Cardiac septum (tissue), 1 donor: ENCODE measurements around the gene CROCC2. TPM values are rescaled to one million over a fixed set of nuclear protein-coding genes. Genes with fewer than 3 reads are reported as not detected.
"Not testable (repeated sequence)": the region's sequence is repeated elsewhere in the genome, so short reads cannot be mapped to it uniquely, and the experiment has no call there.

Experiments used
- DNase-seq: peaks from one replicate; pipeline ENCODE4 v3.0.0-alpha.2; 2020; ENCODE audit warnings: low spot score
- intact Hi-C: fragments of 100-400 bp; cut with DNase I; formaldehyde crosslinking; loops from one replicate; pipeline ENCODE4 v1.14.0; 2022
- total RNA-seq: library from RNA; stranded (reverse); fragmentation: NEBNext Ultra II Directional; extraction: Animal tissue kit (Norgen Biotek cat#: 25700); gene quantifications from one replicate; pipeline ENCODE4 v1.2.1, GENCODE V29; 2021
- donor health status: DM: no; HTN: no; CAD: no.

Gene CROCC2
- total RNA-seq, 1 donor from 2014 or later = not detected

DNA sequence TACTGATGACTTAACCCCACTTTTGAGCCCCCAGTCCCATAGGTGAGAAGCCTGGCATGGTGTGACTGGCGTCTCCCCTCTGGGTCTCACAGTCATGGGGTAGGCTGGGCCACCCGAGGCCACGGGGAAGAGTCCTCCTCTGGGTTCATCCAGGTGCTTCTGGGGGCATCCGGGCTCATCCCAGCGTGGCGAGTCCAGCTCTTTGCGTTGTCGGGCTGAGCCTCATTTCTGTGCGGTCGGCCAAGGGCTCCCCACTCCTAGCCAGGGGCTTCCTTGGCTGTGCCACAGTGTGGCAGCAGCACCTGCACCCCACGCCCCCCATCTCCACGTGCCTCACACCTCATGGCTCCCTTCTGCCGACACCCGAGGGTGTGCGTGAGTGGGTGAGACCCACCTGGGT, 64.7 kb downstream of the CROCC2 start:
- intact Hi-C loops = no loop called here
- DNase-seq = no peak

DNA sequence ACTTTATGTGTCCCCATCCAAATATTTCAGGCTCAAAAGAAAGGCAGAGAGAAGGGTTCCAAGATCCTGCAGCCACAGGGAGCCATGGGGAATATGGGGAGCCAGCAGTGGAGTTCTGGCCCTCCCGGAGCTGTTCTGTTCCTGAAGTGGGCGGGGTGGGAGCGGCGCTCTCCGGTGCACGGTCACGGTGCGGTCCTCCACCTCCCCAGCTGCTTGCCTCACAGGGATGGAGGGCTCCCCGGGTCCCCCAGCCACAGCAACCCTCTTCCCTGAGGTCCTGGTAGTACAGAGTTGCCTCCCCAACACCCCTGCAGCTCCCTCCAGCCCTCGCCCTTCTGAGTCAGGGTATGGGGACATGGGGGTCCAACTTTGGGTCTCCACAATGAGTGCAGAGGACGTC, 66.1 kb downstream of the CROCC2 start:
- intact Hi-C loops = no loop called here
- no peak for DNase-seq

DNA sequence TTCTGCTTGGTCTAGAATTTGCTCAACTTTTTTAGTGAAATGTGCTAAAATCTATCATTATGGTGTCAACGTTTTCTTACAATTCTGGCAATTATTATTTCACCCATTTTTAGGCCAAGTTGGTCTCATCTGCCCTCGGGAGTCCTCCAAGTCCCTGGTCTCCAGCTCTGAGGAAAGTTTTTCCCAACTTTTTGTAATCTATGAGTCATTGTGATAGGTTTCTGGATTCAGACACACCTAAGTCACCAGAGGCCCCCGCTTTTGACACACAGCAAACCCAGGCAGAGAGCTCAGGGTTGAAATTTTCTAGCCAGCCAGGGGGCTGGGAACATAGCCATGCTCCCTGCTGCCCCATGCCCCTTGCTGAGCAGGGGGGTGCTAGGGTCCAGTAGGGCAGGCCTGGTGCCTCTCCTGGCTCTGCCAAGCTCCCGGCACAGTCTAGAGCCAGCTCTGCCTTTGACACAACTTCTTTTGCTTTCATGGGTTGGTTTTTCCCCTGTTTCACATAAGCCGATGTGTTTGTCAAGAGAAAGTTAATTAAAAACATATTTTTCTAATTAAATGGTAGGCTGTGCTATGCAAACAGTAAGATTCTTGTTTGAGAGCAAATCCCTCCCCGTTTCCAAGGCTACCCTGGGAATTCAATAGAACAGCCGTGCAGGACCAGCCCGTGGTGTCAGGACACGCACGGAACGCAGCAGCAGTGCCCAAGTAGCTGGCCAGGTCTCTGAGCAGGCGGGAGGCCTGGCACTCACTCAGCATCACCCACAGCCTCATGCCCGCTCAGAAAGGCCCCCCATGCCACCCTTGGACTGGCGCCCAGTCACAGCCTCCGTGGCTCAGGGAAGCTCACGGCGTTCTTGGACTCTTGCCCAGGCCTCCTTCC, 66.7 kb downstream of the CROCC2 start:
- intact Hi-C loops = no loop called here
- DNase-seq = peak; percentile 46

DNA sequence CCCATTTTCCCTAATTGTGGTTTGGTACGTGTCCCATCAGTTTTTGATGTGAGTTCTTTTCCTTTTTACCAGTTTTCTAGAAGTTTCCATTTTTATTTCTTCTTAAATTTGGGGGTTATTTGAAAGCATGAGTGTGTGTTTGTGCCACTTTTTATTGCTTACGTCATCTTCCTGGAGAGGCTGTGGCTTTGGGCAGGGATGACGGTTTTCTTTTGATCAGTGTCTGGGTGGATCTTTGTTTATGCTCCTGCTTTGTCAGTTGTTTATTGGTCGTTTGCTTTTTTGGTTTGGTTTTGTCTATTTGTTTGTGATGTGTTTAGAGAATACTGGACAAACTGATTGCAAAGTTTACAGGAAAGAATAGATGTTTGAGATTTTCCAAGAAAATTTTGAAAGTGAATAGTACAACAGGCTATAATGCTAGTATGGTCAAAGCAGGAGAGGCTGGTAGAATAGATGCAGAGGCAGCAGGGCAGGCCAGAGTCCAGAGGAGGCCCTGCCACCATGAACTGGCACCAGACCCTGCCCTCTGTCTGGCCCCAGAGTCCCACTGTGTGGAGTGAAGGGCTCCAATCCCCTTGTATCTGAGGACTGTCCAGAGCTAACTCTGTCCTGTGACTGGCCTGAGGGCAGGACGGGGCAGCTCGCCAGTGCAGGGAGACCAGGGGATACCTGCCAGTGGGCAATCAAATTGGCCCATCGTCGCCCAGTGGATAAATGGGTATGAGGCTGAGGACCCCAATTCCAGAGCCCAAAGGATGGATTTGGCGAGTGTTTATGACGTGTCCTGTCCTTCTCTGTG, 68.8 kb downstream of the CROCC2 start:
- no peak for DNase-seq
- intact Hi-C loops = no loop called here

DNA sequence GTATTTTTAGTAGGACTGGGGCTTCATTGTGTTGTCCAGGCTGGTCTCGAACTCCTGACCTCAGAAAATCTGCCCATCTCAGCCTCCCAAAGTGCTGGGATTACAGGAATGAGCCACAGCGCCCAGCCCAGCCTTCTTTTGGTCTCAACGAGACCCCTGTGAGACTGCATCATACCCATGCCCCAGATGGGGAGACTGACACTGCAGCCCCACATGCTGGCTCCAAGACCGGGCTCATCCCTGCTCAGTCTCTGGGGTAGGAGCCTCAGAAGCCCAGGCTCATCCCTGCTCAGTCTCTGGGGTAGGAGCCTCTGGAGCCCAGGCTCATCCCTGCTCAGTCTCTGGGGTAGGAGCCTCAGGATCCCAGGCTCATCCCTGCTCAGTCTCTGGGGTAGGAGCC, 69.8 kb downstream of the CROCC2 start:
- intact Hi-C loops, DNase-seq: not testable (repeated sequence)

DNA sequence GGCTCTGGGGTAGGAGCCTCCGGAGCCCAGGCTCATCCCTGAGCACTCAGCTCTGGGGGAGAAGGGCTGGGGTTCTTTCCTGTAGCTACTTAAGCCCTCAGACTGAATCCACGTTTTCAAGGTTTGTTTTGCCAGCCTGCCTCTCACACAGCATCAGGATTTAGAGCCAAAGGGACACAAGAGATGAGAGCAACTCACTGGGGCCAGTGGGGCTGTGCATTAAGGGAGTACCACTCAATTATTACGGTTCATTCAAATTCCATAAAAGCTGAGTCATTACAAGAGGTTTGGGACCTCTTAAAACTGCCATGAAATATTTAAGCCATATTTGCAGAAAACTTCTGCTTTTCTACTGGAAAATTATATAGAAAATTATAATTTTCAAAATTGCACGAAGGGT, 75.1 kb downstream of the CROCC2 start:
- DNase-seq = no peak
- intact Hi-C loops = no loop called here

DNA sequence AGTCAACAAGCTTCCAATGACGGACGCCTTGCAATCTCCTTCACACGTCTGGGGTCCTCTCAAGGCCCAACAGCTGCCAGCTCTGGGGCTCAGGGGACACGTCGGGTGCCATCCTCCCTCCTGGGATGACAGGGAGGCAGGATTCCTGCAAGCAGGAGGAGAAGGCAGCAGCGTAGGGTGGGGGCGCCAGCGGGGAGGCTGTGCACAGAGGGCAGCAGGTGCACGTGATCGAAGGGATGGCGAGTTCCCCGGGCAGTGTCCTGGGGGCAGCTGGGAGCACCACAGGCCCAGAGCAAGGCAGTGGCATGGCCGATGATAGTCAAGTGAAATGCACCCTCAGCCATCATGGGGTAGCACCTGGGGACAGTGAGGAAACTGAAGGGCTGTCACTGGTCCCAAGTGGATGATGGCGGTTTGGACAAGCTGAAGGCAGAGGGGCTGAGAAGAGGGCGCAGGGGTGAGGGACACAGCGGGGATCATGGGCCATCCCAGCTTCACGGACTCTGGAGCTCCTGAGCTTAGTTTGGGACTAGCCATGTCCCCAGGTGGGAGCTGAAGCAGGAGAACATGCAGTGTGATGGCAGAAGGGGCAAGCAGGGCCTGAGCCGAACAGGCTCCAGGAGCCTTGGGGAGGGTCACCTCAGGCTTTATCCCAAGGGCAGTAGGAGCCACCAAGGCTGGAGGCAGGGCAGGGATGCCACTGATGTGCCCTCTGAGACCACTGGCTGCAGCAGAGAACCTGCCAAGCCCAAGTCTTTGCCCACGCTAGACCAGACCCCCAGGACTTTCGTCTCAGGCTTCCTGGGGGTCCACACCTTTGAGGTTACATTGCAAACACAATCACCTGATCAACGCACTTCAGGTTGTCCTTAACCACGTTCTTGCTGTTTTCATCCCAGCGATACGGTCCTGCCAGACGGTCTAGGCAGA, 76.0 kb downstream of the CROCC2 start:
- intact Hi-C loops = no loop called here
- DNase-seq = peak; percentile 71

DNA sequence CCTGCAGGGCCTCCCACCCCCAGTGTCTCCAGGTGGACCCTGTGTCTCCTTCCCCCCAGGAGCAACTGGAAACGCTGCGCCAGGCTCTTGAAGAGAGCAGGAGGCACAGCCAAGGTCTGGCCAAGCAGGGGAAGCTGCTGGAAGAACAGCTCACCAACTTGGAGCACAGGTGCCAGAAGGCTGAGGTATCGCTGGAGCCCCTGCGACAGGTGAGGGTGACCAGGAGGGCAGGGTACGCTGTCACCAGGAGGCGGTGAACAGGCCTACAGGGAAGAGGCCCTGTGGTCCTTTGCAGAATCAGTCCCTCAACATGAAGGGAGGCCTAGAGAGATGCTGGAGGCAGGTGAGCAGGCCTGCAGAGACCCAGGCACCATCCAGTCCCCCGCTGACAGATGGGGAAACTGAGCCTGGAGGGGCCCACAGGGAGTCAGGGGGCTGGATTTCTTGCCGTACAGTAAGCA, 76.7 kb downstream of the CROCC2 start:
- intact Hi-C loops = no loop called here

DNA sequence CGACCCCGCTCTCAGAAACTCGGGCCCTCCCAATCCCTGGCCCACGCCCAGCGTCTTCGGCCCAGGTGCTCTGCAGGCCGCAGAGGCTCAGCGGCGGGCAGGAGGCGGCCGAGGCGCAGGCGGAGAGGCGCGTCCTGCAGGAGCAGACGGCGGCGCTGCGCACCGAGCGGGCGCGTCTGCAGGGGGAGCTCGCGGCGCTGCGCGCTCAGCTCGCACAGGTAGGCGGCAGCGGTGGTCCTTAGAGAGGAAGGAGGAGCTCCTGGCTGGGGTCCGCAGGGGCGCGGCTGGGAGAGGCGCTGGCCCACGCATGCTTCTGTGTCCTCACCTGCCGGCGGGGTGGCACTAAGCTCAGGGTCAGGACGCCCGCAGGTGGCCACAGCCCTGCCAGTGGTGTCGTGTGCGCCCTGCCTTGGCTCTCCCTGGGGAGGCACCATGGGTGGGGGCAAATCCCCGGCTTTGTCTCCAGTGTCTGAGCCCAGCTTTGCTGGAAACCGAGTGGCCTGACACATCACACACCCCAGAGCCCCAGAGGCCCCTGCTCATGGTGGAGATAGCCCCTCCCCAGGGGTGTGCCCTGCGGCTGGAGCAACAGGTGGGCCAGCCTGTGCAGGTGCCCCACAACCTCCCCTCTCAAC, 77.3 kb downstream of the CROCC2 start:
- intact Hi-C loops = no loop called here
- DNase-seq = peak; percentile 39

More for the DNA sequence above, 76.7 kb downstream of the CROCC2 start:
- DNase-seq = peak; percentile 66

DNA sequence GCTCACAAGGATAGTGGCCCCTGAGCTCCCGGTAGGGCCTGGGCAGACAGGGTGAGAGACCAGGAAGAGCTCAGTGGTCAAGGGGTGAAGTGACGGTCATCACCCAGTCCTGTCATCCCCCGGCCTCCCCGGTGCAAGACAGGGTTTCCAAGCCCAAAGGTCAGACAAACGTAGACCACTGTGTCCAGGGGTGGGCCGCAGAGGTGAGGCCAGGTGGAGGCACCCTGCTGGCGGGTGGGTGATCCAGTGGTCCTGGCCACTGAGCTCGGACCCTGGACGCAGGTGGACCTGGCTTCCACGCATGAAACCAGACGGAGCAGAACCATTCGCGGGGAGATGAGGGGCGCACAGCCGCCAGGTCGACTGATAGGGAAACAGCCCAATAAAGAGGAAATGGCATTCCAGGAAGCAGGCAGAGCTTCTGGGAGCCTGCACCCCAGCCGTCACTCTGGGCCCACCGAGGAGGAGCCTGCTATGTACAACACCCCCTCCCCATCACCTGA, 77.9 kb downstream of the CROCC2 start:
- peak; percentile 66 for DNase-seq

DNA sequence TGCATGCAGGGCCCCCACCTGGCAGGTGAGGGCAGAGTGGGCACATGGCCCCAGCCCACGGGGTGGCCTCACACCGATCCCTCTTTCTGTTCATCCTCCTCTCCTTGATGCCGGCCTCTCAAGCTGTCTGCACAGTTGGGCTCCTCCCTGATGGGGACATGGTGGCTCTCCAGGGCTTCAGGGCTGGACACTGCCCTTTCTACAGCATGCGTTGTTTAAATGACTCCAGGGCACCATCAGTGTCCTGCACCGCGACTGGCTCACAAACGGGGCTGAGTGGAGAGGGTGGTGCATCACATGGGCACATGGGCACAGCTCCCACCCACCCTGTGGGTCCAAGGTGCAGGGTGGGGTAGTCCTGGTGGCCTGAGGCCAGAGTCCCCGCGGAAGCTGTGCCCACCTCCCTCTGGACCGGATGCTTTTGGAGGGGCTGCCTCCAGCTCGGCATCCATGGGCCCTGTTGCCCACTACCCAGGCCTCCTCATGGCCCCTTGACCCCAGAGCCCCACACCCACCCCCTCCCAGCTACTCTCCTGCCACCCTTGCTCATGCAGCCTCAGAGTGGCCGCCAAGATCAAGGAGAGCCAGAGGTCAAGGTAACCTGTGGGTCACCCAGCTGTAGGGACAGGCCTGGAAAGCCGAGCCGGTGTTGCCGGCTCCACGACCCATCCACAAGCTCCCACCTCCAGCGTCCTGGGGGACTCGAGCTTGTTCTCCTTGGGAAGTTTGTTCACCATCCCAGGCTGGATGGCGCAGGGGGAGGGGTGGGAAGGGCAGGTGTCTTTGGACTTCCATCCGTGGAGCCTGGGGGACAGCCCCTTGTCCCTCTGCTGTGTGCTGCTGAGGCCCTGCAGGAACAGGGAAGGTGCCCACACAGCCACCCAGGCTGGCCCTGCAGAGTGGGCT, 80.0 kb downstream of the CROCC2 start:
- intact Hi-C loops = no loop called here
- peak; percentile 74 for DNase-seq

More for the DNA sequence above, 77.9 kb downstream of the CROCC2 start:
- intact Hi-C loops = no loop called here

DNA sequence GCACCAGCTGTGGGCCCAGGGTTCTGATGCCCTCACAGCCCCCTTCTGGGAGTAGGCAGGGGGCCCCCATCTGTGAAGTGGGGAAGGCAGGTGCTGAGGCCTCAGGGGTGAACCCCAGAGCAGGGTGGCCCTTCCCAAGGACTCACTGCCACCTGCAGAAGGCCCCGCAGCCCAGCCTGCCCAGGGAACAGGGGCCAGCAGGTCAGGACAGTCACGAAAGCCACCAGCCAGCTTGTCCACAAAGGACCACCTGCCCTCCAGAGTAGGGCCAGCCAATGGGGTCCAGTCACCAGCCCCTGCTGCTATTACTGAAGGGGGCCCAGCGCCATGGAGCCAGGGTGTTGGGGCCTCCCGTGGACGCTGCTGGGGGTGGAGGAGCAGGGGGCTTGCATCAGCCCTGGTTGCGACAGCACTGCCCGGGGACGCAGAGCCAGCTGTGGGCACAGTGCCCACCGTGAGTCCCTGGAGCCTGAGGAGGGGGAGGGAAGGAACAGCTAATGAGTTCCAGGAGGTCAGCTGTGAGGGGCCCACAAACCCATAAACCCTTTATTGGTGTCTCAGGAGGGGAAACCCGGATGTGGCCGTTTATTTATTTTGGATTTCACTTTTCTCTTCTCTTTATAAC, 80.8 kb downstream of the CROCC2 start:
- intact Hi-C loops = no loop called here
- peak; percentile 72 for DNase-seq

DNA sequence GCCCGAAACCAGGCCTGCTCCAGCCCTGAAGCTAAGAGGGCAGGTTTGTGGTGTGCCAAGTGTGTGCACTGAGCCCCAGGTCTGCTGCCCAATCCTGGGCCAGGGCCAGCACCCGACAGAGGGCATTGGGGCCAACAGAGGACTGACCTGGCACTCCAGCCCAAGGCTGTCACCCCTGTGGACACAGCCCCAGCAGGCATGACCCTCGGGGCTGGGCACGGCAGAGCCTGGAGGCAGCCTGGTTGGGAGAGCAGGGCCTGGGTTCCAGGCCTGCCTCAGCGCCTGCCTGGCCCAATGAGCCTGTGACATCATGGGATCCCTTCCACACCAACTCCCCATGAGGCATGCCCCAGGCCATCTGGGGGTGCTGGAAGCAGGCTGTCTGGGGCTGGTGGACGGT, 81.5 kb downstream of the CROCC2 start:
- intact Hi-C loops = no loop called here
- DNase-seq = peak; percentile 77

DNA sequence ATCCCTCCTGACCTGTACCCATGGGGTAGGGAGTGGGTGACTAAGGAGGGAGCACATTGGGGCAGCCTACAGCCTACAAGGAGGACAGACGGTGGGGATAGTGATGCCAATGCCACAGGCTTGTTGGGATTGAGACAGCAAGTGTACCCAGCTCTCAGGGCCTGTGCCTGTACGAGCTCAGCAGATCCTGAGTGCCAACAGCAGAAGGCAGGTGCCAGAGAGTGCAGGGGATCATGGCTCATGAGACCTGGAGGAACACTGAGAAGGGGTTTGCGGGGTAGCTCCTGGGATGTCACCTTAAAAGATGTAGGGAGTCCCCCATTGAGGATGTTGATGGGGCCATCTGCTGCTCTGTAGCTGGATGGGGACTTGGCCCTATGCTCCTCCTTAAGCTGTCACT, 82.0 kb downstream of the CROCC2 start:
- DNase-seq = peak; percentile 70
- intact Hi-C loops = no loop called here

DNA sequence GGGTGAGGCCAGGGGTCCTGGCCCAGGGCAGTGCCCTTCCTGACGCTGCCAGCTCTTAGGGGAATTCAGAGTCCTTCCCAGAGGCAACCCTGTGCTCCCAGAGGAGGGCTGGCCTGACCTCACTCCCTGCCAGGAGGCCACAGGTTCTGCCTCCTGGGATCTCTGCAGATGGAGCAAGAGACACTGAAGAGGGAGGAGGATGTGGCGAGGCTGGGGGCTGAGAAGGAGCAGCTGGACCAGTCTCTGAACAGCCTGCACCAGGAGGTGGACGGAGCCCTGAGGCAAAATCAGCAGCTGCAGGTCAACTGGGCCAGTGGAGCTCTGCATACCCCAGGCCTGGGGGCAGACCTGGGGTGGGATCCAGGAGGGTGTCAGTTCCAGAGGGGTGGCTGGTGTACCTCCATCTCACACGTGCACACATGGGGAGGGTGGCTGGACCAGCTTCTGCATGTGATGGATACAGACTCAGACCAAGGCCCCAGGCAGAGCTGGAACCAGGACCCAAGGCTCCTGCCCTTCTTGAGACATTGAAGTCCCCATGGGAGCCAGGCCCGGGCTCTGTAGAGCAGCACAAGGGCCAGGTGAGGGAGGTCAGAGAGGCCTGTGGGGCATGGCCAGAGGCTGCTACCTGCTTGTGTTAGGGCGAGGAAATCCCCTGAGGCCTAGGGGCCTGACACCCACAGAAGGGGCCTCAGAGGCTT, 82.6 kb downstream of the CROCC2 start:
- intact Hi-C loops = no loop called here
- peak; percentile 74 for DNase-seq

DNA sequence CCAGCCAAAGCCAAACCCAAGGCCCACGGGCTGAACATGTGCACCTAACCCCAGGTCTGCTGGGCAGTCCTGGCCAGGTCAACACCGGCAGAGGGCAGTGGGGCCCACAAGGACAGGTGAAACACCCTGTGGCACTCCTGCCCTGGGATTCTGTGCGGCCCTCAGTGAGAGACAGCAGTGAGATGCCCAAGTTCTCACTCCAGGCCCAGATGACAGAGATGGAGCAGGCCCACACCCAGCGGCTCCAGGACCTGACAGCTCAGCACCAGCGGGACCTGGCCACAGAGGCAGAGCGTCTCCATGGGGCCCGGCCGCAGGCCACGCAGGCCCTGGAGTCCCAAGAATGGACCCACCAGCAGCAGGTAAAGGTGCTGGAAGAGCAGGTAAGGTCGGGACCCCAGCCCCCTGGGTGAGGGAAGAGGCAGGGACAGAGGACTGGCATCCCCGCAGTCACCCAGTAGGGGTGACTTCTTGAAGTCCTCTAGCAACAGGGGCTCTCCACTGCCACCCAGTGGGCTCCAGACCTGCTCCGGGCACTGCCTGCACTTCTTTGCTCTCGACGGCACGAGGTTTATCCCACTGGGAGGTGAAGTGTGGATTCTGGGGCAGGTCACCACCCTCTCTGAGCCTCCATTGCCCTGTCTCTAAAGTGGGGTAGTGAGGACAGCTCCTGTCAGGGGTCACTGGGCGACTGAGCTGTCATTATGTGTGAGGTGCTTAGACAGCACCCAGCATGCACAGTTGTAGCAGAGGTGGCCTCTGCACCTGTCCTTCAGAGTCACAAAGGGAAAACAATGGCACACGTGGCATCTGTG, 83.5 kb downstream of the CROCC2 start:
- DNase-seq = peak; percentile 74
- intact Hi-C loops = loop anchor here (2.0 to 5.0 kb wide), 2 partner anchors 75 to 137 kb away; no protein-coding TSS in a partner anchor
